Measurements from ENCODE around the gene PARK7. TPM values are rescaled to one million over a fixed set of nuclear protein-coding genes. Genes with fewer than 3 reads are reported as not detected.

The PARK7 gene
- total RNA-seq, 1 donor from 2014 or later = 307 TPM

GRCh38 chr1:8011923-8012858 lies 50.7 kb downstream of the PARK7 start:
- FAIRE-seq (no peak), DNase-seq (ENCODE audit: low read depth) (no peak)
- Histone ChIP-seq H3K27me3 (ENCODE audit: control insufficient read depth, insufficient read depth, low read length) (no peaks in the 10 kb centered on the region), H3K36me3 (ENCODE audit: control insufficient read depth, insufficient read depth, low read length) (peaks cover 12% of the 10 kb centered on the region), H3K4me3 (ENCODE audit: low read depth, low read length) (no peak overlapping the region)
- TF ChIP-seq CTCF (IDR thresholded peaks at IDR 0.05; ENCODE audit: insufficient read depth, low read length, severe bottlenecking) = no peak

- FAIRE-seq = no peak
- no peak for TF ChIP-seq CTCF (IDR thresholded peaks at IDR 0.05; ENCODE audit: insufficient read depth, low read length, severe bottlenecking)
- no peaks in the 10 kb centered on the region for H3K27me3 ChIP-seq (ENCODE audit: control insufficient read depth, insufficient read depth, low read length)
- peaks cover 12% of the 10 kb centered on the region for H3K36me3 ChIP-seq (ENCODE audit: control insufficient read depth, insufficient read depth, low read length)
- no peak overlapping the region for H3K4me3 ChIP-seq (ENCODE audit: low read depth, low read length)
- no peak for DNase-seq (ENCODE audit: low read depth)
Measured at GRCh38 chr1:8012955-8013354, 51.4 kb downstream of the PARK7 start.

GRCh38 chr1:8013399-8013798 lies 51.9 kb downstream of the PARK7 start:
- Histone ChIP-seq H3K27me3 (ENCODE audit: control insufficient read depth, insufficient read depth, low read length) (no peaks in the 10 kb centered on the region), H3K36me3 (ENCODE audit: control insufficient read depth, insufficient read depth, low read length) (peaks cover 12% of the 10 kb centered on the region), H3K4me3 (ENCODE audit: low read depth, low read length) (no peak overlapping the region)
- no peak for FAIRE-seq
- no peak for TF ChIP-seq CTCF (IDR thresholded peaks at IDR 0.05; ENCODE audit: insufficient read depth, low read length, severe bottlenecking)
- no peak for DNase-seq (ENCODE audit: low read depth)

GRCh38 chr1:8013800-8014199 lies 52.3 kb downstream of the PARK7 start:
- TF ChIP-seq CTCF (IDR thresholded peaks at IDR 0.05; ENCODE audit: insufficient read depth, low read length, severe bottlenecking) = no peak
- H3K4me3 ChIP-seq (ENCODE audit: low read depth, low read length) = no peak overlapping the region
- DNase-seq (ENCODE audit: low read depth) = no peak
- peaks cover 12% of the 10 kb centered on the region for H3K36me3 ChIP-seq (ENCODE audit: control insufficient read depth, insufficient read depth, low read length)
- H3K27me3 ChIP-seq (ENCODE audit: control insufficient read depth, insufficient read depth, low read length) = no peaks in the 10 kb centered on the region
- peak; percentile 66 for FAIRE-seq

GRCh38 chr1:8014381-8014988 lies 53.0 kb downstream of the PARK7 start:
- no peak for TF ChIP-seq CTCF (IDR thresholded peaks at IDR 0.05; ENCODE audit: insufficient read depth, low read length, severe bottlenecking)
- Histone ChIP-seq H3K36me3 (ENCODE audit: control insufficient read depth, insufficient read depth, low read length) (peaks cover 12% of the 10 kb centered on the region), H3K4me3 (ENCODE audit: low read depth, low read length) (no peak overlapping the region), H3K27me3 (ENCODE audit: control insufficient read depth, insufficient read depth, low read length) (no peaks in the 10 kb centered on the region)
- FAIRE-seq = no peak
- DNase-seq (ENCODE audit: low read depth) = no peak
